GM10248 (cell line): ENCODE data around the gene EXOG.

Experiments
- CTCF ChIA-PET: fragments of 300-600 bp; sonication (Branson Sonifier 250); formaldehyde crosslinking; extraction: SDS; loops from one replicate; lab custom pipeline; 2021; ENCODE audit warnings: antibody characterized with exemption; lab: Yijun Ruan, JAX
- POLR2A ChIA-PET: fragments of 350-650 bp; sonication (Branson Sonifier 250); formaldehyde crosslinking; extraction: SDS; loops from one replicate; lab custom pipeline; 2020; ENCODE audit warnings: antibody characterized with exemption; lab: Yijun Ruan, JAX
- DNase-seq: peaks from one replicate; pipeline ENCODE4 v3.0.0; 2012; ENCODE audit errors: extremely low spot score
- CTCF ChIP-seq: IDR thresholded peaks from 2 replicates; pipeline ENCODE4 v1.5.1; 2012; ENCODE audit warnings: mild to moderate bottlenecking, low read depth; ENCODE audit errors: extremely low read depth, missing control alignments, control extremely low read depth

The EXOG gene

DNA sequence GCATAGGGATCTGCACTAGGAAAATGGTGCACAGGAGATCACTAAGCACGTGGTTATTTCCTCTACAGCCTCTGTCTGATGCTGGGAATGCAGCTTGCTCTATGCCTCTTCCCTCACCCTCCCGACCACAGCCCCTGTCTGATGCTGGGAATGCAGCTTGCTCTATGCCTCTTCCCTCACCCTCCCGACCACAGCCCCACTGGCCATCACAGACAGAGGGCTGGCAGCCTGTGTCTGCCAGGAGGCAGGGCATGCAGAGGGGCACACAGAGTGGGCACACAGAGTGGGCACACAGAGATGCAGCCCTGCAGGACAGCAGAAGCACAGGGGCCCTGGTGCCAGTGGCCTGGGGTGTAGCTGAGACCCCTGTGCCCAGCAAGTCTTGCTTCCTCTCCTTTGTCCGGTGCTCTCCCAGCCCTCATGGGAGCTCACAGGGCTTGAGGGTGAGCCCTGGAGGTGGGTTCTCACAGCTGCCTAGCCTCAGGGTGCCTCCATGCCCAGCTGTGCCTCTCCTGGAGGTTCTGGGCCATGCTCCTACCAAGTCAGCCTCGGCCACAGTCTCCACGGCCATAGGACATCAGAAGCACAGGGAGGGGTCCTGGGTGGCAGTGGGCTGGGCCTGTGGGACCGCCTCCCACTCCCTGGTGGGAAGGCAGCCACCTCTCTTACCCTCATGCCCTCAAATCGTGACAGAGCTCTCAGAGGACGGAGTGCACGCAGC, 65.8 kb downstream of the EXOG start:
- TF ChIP-seq CTCF, result no peak
- no peak for DNase-seq
- ChIA-PET CTCF (interaction anchor here (1.0 to 1.8 kb wide), 2 partner anchors 41 kb away, joined by 3 to 8 read pairs; no protein-coding TSS in a partner anchor), POLR2A (no interaction called here)

DNA sequence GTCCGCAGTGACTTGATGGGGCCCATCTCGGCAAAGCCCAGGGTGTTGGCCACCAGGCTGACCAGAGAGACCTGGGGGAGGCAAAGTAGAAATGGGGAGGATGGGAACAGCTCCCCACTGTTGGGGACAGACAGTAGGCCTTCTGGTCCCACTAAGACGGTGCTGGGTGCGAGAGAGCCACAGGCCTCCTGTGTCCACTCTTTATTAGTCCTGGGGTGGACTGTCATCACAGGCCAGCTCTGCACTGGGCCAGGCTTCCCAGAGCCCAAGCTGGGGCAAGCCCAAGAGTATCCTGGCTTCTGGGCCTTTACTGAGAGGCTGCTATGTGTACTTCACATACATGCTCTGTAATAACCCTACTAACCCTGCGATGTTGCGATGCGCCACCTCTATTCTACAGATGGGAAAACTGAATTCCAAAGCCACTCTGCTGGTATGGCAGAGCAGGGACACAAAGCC, 66.4 kb downstream of the EXOG start:
- TF ChIP-seq CTCF, result no peak
- CTCF ChIA-PET, result interaction anchor here (1.8 kb wide), 1 partner anchor 41 kb away, joined by 8 read pairs; no protein-coding TSS in a partner anchor
- POLR2A ChIA-PET, result no interaction called here
- DNase-seq, result no peak

DNA sequence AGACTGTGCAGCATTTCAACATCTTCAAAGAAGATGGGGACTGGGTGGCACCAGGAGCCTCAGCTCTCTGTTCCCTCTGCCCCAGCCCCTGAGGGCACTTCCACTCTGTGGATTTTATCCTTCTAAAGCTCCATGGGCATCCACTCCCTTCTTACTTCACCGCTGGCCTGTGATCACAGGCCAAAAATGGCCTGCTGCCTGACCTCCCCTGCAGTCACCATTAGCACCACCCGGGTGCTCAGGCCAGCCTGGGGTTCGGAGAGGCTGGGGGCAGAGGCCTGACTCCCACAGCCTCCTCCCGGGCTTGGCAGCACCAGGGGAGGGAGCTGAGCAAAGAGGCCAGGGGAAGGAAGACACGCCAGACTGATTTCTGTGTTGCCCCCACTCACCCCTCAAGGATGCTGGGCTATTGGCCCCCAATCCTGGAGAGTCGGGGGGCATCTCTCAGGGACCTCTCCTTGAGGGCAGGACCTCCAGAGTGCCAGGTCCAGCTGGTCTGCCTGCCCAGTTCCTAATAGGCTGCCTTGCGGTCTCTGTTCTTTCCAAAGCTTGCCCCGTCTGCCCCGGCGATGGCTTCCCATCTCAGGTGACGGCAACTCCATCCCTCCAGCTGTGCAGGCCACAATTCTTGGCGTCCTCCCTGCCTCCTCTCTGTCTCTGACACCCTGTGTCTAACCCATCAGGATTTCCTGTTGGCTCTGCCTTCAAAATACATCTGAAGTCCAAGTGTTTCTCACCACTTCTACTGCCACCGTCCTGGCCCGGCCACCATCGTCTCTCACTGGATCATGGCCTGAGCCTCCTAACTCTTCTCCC, 67.1 kb downstream of the EXOG start:
- no peak for TF ChIP-seq CTCF
- ChIA-PET POLR2A (no interaction called here), CTCF (interaction anchor here (1.8 kb wide), 1 partner anchor 42 kb away, joined by 8 read pairs; no protein-coding TSS in a partner anchor)
- DNase-seq, result no peak

DNA sequence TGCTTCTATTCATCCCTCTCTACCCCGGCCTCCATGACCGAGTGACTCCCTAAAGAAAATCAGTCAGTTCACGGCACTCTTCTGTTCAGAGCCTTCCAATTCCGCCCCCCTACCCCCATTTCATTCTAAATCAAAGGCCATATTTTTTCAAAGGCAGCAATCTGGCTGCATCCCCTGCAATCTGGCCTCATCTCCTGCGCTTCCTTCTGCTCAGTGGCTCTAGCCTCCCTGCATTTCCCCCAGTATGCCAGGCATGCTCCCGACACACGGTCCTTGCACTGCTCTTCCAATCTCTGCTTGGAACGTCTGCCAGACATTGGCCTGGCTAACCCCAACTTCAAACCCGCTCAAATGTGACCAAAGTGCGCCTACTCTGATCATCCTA, 67.7 kb downstream of the EXOG start:
- ChIA-PET CTCF (interaction anchor here (1.8 kb wide), 1 partner anchor 43 kb away, joined by 8 read pairs; no protein-coding TSS in a partner anchor), POLR2A (no interaction called here)
- no peak for TF ChIP-seq CTCF
- DNase-seq, result no peak

DNA sequence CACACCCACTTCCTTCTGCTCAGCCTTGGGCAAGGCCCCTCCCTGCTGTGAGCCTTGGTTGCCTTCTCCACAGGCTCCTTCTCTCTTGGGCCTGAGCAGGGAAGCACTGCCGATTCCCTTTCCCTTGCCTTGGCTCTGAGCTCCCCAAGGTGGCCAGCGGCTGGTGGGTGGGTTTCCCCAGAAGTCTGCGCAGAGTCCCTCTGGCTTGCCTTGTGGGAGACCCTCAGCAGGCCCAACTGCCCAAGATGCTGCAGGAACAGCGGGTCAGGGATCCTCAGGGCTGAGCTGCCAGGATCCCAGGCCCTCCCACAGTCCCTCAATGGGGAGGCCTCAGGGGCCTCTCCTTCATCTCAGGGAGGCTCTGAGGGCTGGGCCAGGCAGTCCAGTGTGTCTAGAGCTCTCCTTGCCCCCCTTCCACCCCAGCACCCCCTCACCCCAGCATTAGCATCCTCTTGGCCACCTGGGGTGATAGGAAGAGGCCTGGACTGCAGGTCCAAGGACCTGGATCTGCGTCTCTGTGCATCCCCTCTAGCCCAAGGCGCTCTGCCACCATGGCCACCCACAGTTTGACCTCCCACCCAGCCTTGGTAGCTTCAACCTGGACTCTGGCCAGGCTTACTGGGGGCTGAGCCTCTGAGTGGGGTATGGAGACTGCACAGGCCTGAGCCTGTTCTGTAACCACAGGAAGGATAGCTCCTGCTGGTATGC, 68.6 kb downstream of the EXOG start:
- ChIA-PET POLR2A (no interaction called here), CTCF (no interaction called here)
- no peak for DNase-seq
- TF ChIP-seq CTCF, result no peak
